D721Med (cell line): ENCODE measurements around the gene STC2.

ENCODE experiments used
- DNase-seq: peaks from one replicate; pipeline ENCODE4 v3.0.0; 2011; ENCODE audit warnings: low spot score; ENCODE audit not compliant: insufficient read length
- FAIRE-seq: peaks from 2 replicates; lab custom pipeline; 2011; peaks lifted over from hg19 to GRCh38; lab: Jason Lieb, UNC
- TF ChIP-seq, protein P1 (sequence below): IDR thresholded peaks from 2 replicates; pipeline ENCODE4 v1.5.1; 2012; ENCODE audit warnings: mild to moderate bottlenecking, control low read depth; ENCODE audit not compliant: insufficient read depth; ENCODE audit errors: missing control alignments

The STC2 gene

DNA sequence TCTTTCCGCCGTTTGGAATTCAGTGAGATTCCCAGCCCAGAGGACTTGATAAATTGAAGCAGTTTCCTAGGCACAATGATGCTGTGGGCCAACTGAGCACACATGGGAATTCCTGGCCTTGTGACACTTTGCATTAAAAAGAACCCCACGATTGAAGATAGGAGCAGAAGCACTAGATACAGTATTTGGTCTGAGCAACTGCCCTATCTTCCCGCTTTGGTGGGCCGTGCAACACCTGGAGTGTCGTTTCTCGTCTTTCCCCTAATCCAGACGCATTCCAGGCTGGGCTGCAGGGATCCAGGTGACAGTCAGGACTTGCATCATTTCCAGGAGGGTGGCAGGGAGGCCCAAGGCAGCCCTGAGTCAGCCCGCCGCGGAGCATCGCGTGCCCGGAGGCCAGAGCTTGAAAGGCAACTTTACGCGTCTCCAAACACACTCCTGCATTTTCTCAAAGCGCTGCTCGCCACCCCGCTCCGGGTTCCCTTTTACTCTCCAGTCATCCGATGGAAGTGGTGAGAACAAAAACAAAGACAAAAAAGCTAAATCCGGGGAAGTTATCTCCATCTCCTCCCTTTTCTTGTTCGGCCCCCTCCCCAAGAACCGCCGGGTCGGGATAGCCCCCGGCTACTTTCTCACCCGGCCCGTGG is 753 bp upstream of the STC2 start:
- FAIRE-seq (no peak), DNase-seq (no peak)
- TF ChIP-seq, protein P1, sequence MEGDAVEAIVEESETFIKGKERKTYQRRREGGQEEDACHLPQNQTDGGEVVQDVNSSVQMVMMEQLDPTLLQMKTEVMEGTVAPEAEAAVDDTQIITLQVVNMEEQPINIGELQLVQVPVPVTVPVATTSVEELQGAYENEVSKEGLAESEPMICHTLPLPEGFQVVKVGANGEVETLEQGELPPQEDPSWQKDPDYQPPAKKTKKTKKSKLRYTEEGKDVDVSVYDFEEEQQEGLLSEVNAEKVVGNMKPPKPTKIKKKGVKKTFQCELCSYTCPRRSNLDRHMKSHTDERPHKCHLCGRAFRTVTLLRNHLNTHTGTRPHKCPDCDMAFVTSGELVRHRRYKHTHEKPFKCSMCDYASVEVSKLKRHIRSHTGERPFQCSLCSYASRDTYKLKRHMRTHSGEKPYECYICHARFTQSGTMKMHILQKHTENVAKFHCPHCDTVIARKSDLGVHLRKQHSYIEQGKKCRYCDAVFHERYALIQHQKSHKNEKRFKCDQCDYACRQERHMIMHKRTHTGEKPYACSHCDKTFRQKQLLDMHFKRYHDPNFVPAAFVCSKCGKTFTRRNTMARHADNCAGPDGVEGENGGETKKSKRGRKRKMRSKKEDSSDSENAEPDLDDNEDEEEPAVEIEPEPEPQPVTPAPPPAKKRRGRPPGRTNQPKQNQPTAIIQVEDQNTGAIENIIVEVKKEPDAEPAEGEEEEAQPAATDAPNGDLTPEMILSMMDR, result no peak

DNA sequence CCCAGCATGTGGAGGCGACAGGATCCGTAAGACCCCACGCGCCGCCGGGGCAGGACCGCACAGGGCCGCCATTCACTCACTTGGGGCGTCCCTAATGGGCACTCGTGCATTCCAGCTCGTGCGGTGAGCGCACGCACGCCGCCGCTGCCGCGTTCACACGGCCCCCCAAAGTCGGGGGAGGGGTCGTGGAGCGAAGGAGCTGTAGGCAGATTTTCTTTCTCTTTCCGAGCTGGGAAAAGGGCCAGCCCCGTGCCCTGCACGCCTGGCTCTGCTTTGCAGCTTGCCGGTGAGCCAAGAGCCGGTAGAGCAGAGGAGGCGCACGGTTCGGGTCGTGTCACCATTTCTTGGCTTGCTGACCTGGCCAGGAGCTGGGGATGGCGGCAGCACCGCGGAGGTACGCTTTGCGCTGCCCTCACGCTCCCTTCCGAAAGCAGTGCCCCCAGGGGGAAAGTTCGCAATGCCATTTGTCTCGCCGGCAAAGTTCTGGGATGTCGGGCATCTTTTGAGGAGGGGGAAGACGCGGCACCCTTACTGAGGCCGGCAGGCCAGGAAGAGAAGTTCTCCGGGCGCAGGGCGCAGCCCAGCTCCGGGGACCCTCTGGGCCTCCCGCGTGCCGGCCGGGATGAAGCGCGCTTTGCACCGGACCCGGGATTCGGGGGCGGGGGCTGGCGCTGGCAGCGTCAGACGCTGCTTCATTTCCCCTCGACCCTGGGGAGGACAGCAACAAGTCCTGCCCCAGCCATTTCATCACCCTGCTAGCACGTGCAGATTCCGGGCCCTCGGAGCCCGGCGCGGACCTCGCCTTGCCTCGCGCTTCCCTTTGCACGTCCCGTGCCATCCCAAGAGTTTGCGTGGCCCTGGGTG is 898 bp downstream of the STC2 start:
- TF ChIP-seq, protein P1, result no peak
- DNase-seq, result no peak
- FAIRE-seq, result no peak

DNA sequence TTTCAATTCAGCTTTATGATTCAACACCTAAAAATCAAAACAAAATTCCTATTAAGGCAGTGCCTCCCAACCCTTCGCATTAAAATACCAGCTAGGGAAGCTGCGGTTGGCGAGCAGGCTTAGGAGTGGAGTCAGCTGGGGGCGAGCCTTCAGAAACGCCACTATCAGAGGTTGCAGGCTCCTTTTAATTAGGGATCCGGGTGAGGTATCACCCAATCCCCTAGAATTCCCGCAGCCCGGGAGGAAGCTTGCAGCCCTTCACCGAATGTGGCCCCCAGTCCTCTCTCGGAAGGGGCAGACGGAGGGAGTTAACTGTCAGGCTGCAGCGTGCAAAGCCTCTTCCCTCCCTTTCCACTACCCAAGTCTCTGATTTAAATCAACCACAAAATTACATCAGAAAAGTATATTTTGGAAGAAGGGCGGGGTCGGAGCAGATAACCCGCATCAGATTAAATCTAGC is 1.7 kb downstream of the STC2 start:
- no peak for DNase-seq
- TF ChIP-seq, protein P1, result no peak
- no peak for FAIRE-seq

DNA sequence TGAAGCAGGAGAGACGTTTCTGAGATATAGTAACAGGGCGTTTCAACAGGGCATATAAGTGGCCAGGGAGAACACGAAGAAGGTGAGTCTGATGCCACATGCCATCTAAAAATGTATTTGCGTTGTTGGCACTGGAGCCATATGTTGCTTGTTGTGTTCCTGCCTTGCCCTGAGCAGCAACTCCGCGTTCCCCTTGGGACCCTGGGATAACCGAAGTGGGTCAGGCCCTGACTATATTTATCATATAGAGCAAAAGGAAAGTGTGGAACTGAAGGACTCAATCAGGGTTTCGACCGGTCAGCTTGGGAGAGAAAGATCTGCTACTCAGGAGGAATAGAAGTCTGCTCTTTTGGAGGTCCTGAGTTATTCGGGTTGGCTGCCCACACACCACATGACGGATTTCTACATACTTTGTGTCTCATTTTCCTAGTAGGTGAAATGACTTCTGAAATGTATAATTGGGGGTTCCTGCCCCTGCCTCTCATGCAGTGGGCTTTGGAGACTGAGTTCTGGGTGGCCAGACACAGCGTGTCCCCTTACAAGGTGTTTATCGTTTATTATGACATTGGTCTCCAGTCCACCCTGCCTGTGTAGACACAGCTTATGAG is 3.0 kb downstream of the STC2 start:
- DNase-seq, result no peak
- no peak for FAIRE-seq
- TF ChIP-seq, protein P1, result no peak

DNA sequence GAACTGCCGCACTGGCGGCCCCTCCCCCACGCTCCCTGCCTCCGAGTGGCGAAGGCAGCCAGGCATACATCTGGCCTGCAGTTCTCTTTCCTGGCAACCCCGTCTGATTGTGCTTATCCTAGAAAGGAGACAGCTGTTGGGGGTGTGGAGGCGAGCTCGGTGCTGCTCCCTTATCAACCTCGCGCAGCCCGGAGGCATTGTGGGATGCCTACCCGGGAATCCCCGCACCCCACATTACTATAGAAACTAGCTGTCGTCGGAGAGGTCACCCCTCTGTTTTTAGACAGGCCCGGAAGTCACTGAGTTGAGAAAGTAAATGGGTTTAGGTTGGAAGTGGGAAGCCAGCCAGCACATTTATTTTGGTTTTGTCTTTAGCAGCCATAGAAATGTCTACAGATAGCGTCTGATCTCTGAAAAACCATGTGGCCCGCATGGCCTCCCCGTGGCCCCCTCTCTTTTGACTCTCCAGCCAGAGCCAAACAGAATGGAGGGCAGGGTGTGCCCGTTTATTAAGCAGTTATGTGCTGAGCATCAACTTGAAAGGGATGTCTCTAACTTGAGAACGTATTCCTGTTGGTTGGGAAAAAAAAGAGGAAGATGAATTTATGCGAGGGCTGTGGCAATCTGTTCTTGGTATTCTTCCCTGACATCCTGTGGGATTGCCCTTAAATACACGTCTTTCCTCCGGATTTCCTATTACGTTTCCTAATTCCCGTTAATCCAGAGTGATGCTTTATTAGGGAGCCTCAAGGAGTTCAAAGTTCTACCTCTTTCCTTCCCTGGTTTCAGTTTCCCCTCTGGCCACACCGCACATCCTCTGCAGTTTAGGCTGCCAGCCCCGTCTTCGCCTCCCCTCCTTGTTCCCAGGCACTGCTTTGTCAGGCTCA is 3.9 kb downstream of the STC2 start:
- DNase-seq, result no peak
- TF ChIP-seq, protein P1, result no peak
- no peak for FAIRE-seq

DNA sequence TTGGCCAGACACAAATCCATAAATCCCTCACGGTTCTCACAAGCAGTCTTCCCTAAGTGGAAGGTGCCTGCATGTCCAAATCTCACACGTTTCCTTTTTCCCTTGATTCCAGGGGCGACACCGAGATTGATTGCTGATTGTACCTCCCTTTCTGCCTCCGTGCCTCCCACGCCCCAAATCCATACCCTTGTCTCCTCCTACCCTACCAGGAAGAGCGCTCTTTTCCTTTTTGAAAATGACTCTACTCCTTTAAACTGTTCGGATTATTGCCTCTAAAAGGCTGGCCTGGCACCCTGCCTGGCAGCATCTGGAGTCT is 4.5 kb downstream of the STC2 start:
- DNase-seq, result no peak
- TF ChIP-seq, protein P1, result no peak
- no peak for FAIRE-seq
